ENCODE measurements around the gene GSK3B. TPM values are rescaled to one million over a fixed set of nuclear protein-coding genes. Genes with fewer than 3 reads are reported as not detected.
A peak's percentile ranks its signal among the peaks of the same experiment; 100 is the strongest.

Gene GSK3B
- total RNA-seq, 6 donors from 2014 or later = 41.4 to 84.9 (median 48.0) TPM

DNA sequence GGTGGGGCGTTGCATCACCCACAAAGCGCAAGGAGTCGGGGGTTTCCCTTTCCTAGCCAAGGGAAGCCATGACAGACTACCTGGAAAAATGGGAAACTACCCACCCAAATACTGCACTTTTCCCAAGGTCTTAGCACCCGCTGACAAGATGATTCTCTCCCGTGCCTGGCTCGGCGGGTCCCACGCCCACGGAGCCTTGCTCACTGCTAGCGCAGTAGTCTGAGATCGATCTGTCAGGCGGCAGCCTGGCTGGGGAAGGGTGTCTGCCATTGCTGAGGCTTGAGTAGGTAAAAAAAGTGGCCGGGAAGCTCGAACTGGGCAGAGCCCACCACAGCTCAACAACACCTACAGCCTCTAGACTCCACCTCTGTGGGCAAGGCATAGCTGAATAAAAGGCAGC is 112.9 kb downstream of the GSK3B start:
- no peak for ATAC-seq (ENCODE audit: low FRiP score in 2 of 2)

DNA sequence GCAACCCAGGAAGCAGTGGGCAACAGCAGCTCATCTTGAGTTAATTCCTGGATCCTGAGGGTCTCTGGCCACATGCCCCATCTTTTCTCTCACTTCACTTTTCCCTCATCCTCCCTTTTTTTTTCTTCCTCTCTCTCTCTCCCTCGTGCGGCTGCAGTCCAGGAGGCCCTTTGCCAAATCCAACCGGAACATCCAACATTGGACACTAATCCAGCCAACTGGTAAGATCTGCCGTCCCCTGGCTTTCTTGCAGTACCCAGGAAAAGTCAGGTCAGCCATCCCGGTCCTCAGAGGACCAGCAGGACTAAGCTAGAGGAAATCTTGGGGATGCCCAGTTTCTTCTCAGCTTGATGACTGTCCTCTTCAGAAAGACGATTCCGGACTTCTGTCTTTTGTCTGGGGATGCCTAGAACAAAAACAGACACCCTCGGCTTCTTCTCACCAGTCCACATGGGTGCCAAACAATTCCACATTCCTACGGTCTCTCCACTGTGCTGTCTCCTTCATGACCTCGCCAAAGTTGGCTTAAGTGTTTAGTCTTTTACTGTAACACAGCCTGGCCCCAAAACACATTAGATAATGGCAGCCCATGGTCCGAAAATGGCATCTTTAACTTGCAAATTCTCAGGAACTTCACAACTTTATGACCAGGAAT is 115.6 kb downstream of the GSK3B start:
- Histone ChIP-seq H3K4me3 (no peak overlapping the region), H3K9me3 (no peaks in the 10 kb centered on the region), H3K27me3 (no peaks in the 10 kb centered on the region), H3K4me1 (peaks cover 0 to 4% (median 0%) of the 10 kb centered on the region in 4 donors), H3K36me3 (no peaks in the 10 kb centered on the region), H3K27ac (no peak overlapping the region)
- 93 to 94% methylated on average over 11 of the region's 11 CpGs for WGBS, 2 donors
- DNase-seq (no peak), ATAC-seq (ENCODE audit: low FRiP score in 2 of 2) (no peak)
- TF ChIP-seq, protein P1, sequence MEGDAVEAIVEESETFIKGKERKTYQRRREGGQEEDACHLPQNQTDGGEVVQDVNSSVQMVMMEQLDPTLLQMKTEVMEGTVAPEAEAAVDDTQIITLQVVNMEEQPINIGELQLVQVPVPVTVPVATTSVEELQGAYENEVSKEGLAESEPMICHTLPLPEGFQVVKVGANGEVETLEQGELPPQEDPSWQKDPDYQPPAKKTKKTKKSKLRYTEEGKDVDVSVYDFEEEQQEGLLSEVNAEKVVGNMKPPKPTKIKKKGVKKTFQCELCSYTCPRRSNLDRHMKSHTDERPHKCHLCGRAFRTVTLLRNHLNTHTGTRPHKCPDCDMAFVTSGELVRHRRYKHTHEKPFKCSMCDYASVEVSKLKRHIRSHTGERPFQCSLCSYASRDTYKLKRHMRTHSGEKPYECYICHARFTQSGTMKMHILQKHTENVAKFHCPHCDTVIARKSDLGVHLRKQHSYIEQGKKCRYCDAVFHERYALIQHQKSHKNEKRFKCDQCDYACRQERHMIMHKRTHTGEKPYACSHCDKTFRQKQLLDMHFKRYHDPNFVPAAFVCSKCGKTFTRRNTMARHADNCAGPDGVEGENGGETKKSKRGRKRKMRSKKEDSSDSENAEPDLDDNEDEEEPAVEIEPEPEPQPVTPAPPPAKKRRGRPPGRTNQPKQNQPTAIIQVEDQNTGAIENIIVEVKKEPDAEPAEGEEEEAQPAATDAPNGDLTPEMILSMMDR (IDR thresholded peaks at IDR 0.05) = no peak
- no peak for TF ChIP-seq EP300 (IDR thresholded peaks at IDR 0.05)
- TF ChIP-seq POLR2A (IDR thresholded peaks at IDR 0.05) = no peak
- no peak for TF ChIP-seq POLR2AphosphoS5 (IDR thresholded peaks at IDR 0.05)

More for the DNA sequence above, 112.9 kb downstream of the GSK3B start:
- Histone ChIP-seq H3K36me3 (no peaks in the 10 kb centered on the region), H3K27me3 (no peaks in the 10 kb centered on the region), H3K4me1 (peaks cover 0 to 4% (median 0%) of the 10 kb centered on the region in 4 donors), H3K9me3 (peaks cover 0 to 13% (median 7%) of the 10 kb centered on the region in 4 donors), H3K27ac (no peak overlapping the region), H3K4me3 (no peak overlapping the region)
- DNase-seq = peak in 1 of 2 donors; percentile 51
- TF ChIP-seq, protein P1 (IDR thresholded peaks at IDR 0.05) = no peak
- TF ChIP-seq EP300 (IDR thresholded peaks at IDR 0.05) (no peak), POLR2A (IDR thresholded peaks at IDR 0.05) (no peak), POLR2AphosphoS5 (IDR thresholded peaks at IDR 0.05) (no peak)
- 96 to 97% methylated on average over 11 to 14 of the region's 14 CpGs for WGBS, 2 donors

DNA sequence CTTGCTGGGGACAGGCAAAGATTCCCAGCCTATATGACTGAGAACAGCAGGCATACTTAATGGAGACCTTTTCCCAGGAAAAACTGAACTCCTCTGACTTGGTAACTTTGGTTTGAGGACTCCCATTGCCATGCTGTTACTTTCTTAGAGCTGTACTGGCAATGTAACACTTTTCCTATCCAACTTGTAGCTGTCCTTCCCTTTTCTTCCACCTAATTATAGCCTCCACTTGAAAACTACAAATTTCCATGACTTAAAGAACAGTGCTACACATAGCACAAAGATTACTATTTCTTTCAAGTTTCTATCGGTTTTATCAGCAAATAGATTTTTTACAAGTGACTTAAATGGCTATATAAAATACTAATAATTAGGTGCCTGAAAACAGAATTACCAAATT is 116.9 kb downstream of the GSK3B start:
- DNase-seq = no peak
- ATAC-seq (ENCODE audit: low FRiP score in 2 of 2) = no peak
- H3K4me1 ChIP-seq = peaks cover 0 to 4% (median 0%) of the 10 kb centered on the region in 4 donors
- TF ChIP-seq EP300 (IDR thresholded peaks at IDR 0.05) (no peak), POLR2AphosphoS5 (IDR thresholded peaks at IDR 0.05) (no peak), POLR2A (IDR thresholded peaks at IDR 0.05) (no peak)
- TF ChIP-seq, protein P1 (IDR thresholded peaks at IDR 0.05) = no peak
- H3K27ac ChIP-seq = no peak overlapping the region
- H3K4me3 ChIP-seq = no peak overlapping the region
- no peaks in the 10 kb centered on the region for H3K36me3 ChIP-seq
- no peaks in the 10 kb centered on the region for H3K27me3 ChIP-seq
- 76 to 78% methylated on average over 1 of the region's 1 CpG for WGBS, 2 donors
- H3K9me3 ChIP-seq = no peaks in the 10 kb centered on the region

DNA sequence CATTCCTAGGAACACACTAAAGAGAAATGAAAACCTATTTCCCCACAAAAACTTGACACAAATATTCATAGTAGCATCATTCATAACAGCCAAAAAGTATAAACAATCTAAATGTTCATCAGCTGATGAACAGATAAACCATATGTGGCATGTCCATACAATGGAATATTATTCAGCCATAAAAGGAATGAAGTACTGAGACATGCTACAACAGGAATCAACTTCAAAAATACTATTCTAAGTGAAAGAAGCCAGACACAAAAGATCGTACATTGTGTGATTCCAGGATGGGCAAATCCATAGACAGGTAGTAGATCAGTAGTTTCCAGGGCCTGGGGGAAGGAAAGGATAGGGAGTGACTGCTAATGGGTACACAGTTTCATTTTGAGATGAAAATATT is 118.0 kb downstream of the GSK3B start:
- H3K36me3 ChIP-seq = no peaks in the 10 kb centered on the region
- H3K27ac ChIP-seq = no peak overlapping the region

More for the DNA sequence above, 118.0 kb downstream of the GSK3B start:
- H3K4me1 ChIP-seq = peaks cover 0 to 4% (median 0%) of the 10 kb centered on the region in 4 donors
- H3K4me3 ChIP-seq = no peak overlapping the region
- no peaks in the 10 kb centered on the region for H3K9me3 ChIP-seq
- 88 to 95% methylated on average over 1 of the region's 1 CpG for WGBS, 2 donors
- TF ChIP-seq, protein P1 (IDR thresholded peaks at IDR 0.05) = no peak
- TF ChIP-seq POLR2A (IDR thresholded peaks at IDR 0.05) (no peak), EP300 (IDR thresholded peaks at IDR 0.05) (no peak), POLR2AphosphoS5 (IDR thresholded peaks at IDR 0.05) (no peak)
- no peaks in the 10 kb centered on the region for H3K27me3 ChIP-seq
- no peak for ATAC-seq (ENCODE audit: low FRiP score in 2 of 2)
- DNase-seq = no peak

All from upper lobe of left lung (tissue), 6 donors.